GM20000 (cell line): ENCODE measurements around the gene PKP1.

ENCODE experiments used
- DNase-seq: peaks from one replicate; pipeline ENCODE4 v3.0.0; 2012; ENCODE audit warnings: low spot score
- TF ChIP-seq, protein P1 (sequence below): IDR thresholded peaks from 2 replicates; pipeline ENCODE4 v1.5.1; 2012; ENCODE audit warnings: mild to moderate bottlenecking, control low read depth; ENCODE audit errors: extremely low read depth, missing control alignments

The PKP1 gene

GRCh38 chr1:201276891-201277290 lies 6.4 kb upstream of the PKP1 start:
- TF ChIP-seq, protein P1, sequence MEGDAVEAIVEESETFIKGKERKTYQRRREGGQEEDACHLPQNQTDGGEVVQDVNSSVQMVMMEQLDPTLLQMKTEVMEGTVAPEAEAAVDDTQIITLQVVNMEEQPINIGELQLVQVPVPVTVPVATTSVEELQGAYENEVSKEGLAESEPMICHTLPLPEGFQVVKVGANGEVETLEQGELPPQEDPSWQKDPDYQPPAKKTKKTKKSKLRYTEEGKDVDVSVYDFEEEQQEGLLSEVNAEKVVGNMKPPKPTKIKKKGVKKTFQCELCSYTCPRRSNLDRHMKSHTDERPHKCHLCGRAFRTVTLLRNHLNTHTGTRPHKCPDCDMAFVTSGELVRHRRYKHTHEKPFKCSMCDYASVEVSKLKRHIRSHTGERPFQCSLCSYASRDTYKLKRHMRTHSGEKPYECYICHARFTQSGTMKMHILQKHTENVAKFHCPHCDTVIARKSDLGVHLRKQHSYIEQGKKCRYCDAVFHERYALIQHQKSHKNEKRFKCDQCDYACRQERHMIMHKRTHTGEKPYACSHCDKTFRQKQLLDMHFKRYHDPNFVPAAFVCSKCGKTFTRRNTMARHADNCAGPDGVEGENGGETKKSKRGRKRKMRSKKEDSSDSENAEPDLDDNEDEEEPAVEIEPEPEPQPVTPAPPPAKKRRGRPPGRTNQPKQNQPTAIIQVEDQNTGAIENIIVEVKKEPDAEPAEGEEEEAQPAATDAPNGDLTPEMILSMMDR: no peak
- no peak for DNase-seq

DNA sequence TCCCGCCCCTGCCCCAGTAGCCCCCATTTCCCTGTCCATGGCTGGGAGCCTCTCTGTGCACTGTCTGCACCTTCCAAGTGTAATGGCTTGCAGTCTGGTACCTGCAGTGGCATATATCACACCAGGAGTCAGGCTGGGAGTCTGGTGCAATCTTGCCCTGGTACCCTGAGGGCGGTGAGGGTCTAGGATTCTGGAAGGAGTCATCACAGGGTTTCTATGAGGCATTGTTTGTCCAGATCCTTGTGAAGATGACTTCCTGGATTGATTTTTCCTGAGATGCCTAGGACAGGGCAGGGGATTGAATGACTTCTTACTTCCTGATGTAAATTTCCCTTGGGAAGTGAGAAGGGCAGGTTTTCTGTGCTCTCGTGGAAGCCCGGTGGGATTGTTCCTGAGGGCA lies 5.9 kb upstream of the PKP1 start:
- TF ChIP-seq, protein P1: no peak
- DNase-seq: no peak

DNA sequence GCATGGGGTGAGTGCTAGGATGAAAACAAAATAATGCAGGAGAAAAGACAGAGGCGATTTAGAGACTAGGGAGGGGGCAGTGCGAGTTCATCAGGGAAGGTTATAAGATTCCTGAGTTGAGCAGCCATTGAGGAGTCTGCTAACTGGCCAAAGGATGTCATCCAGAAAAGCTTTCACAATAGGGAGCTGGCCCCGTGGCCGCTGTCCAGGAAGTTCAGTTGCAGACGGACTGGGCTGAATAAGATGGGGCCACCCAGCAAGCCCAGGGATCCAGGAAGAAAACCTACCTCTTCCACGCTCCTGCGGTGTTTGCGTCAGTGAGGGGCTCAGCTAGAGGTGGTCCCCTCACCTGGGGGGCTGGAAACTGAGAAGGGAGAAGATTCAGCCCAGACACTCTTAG lies 4.0 kb upstream of the PKP1 start:
- TF ChIP-seq, protein P1: no peak
- DNase-seq: no peak

GRCh38 chr1:201280884-201281283 lies 2.4 kb upstream of the PKP1 start:
- no peak for DNase-seq
- TF ChIP-seq, protein P1: no peak

DNA sequence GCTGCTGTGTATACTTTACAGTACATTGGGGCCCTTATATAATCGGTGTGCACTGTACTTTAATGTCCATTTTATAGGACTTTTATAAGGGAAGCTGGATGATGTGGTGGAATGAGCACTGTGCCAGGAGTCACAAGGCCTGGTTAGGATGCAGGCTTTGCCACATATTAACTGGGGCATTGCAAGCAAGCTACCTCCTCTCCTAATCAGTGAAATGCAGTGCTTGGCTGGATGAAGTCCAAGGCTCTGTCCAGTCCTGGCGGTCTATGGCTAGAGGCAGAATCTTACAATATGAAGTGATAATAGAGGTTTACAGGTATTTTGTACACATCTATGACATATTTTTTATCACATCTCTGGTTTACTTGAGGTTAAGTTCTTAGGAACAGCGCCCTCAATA lies 1.7 kb upstream of the PKP1 start:
- no peak for DNase-seq

GRCh38 chr1:201282216-201282615 lies 1.1 kb upstream of the PKP1 start:
- TF ChIP-seq, protein P1: no peak
- no peak for DNase-seq

More for the DNA sequence above, 1.7 kb upstream of the PKP1 start:
- TF ChIP-seq, protein P1: no peak

DNA sequence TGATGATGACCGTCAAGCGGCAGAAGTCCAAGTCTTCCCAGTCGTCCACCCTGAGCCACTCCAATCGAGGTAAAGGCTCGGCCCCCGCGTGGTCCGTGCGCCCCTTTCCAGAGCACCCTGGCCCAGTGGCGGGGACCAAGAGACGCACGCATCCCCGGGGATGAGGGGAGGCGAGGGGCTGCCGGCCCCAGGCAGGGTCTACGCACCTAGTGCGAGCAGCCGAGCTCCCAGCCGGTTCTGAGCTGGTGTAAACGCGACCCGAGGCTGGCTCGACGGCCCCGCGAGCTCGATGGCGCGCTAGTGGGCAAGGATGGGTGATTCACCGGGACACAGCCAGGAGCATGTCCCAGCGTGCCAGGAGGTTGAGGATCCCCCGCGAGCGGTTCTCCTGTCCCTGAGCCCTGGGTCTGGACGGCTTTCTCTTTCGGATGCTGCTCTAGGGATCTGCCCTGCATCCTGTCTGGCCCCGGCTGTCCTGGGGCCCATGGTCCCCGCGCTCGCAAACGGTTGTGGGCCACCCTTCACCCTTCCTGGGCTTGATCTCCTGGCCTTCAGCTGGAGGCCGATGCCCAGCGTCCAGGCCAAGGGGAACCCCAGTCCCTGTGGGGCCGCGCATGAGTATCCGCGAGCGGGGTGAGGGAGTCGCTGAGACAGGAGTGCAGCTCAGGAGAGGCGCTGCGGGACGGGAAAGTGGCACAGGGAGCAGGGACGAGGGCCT lies 689 bp downstream of the PKP1 start:
- TF ChIP-seq, protein P1: no peak
- DNase-seq: no peak
